DND-41 (cell line): Measurements from ENCODE around the gene SLC26A2.

Experiments
- EZH2 ChIP-seq: IDR thresholded peaks from 3 replicates; pipeline ENCODE4 v1.6.1; 2012; ENCODE audit warnings: borderline replicate concordance, low read depth, mild to moderate bottlenecking, moderate library complexity, low read length, inconsistent platforms; ENCODE audit not compliant: severe bottlenecking
- TF ChIP-seq, protein P1 (sequence below): IDR thresholded peaks from 2 replicates; pipeline ENCODE4 v1.5.1; 2012; ENCODE audit warnings: borderline replicate concordance, low read length, moderate library complexity, mild to moderate bottlenecking; ENCODE audit not compliant: poor library complexity, severe bottlenecking; ENCODE audit errors: extremely low read depth

DNA sequence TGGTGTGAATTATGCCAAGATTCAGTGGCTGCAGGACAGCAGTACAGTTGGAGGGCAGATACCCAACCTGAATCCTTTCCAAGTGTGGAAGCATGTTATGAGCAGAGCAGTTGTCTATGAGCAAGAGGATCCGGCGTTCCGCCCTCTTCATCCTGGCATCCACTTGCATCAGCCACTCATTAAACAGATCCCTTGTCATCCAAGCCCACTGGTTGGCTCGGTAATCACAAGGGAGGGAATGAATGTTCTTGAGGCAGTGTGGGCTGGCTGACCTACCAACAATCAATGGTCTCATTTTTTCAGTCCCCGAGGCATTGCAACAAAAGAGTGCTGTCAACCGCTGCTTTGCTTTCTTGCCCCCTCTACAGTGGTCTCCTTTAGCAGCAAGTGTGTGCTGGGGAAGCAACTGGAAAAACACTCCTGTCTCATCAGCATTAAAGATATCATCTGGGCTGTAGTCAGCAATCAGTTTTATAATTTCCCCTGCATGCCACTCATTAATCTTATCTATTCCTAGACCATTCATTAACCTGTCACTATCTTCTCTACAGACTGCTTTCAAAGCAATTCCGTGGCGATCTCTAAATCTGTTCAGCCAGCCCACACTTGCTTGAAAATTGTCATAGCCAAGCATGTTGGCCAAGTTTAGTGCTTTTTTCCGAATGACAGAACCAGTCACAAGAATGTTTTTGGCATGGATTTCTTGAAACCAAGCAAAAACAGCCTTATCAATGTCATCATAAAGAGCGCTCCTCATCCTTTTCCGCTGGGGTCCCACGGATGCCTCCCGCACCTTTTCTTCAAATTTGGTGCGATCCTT is 35.0 kb downstream of the SLC26A2 start:
- TF ChIP-seq, protein P1, sequence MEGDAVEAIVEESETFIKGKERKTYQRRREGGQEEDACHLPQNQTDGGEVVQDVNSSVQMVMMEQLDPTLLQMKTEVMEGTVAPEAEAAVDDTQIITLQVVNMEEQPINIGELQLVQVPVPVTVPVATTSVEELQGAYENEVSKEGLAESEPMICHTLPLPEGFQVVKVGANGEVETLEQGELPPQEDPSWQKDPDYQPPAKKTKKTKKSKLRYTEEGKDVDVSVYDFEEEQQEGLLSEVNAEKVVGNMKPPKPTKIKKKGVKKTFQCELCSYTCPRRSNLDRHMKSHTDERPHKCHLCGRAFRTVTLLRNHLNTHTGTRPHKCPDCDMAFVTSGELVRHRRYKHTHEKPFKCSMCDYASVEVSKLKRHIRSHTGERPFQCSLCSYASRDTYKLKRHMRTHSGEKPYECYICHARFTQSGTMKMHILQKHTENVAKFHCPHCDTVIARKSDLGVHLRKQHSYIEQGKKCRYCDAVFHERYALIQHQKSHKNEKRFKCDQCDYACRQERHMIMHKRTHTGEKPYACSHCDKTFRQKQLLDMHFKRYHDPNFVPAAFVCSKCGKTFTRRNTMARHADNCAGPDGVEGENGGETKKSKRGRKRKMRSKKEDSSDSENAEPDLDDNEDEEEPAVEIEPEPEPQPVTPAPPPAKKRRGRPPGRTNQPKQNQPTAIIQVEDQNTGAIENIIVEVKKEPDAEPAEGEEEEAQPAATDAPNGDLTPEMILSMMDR = no peak
- no peak for TF ChIP-seq EZH2
